Fibroblast of skin of back (primary cell): ENCODE data around the gene CRTC1.

Experiments
- DNase-seq: peaks from one replicate; pipeline ENCODE4 v3.0.0-alpha.2; 2013

CRTC1 gene

GRCh38 chr19:18771328-18772242 lies 88.1 kb downstream of the CRTC1 start:
- no peak for DNase-seq

DNA sequence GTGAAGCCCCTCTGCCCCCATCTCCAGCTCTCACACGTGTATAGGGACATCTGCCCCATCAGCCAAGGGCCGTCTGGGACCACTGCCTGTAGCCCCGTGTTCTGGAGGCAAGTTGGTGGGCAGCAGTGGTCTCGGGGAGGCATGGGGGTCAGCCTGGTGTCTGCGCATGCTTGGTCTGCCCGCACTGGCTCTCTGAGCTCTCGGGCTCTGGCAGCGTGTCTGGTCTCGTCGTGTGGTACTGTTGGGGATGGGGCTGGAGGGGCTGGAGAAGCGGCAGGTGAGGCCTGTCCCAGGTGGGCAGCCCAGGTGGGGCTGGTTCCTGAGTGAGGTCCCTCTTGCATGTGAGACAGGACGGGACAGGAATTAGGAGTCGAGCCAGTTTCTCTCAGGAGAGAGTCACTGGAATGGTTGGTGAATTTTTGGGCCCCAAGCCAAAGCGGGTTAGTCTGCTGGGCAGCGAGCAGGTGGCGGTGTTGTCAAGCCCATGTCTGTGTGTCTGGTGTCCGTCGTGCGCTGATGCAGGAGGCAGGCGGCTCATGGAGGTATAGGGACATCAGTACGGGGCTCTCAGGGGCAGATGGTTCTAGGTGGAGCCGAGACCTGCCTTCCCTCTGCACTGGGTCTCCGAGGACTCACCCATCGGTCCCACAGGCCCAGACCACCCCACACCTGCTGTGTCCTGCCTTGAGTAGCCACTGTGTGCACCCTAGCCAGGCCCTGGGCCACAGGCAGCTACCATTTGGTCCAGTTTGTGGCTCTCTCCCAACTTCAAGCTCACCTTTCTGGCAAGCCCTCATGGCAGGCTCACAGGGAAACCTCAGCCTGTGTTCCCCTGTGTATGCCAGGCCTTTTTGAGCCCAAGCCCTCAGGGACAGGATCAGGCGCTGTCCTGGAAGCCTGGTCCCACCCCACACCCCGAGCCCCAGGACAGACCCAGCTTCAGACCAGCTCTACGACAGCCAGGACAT lies 89.4 kb downstream of the CRTC1 start:
- DNase-seq = no peak

GRCh38 chr19:18773682-18774081 lies 90.2 kb downstream of the CRTC1 start:
- no peak for DNase-seq

DNA sequence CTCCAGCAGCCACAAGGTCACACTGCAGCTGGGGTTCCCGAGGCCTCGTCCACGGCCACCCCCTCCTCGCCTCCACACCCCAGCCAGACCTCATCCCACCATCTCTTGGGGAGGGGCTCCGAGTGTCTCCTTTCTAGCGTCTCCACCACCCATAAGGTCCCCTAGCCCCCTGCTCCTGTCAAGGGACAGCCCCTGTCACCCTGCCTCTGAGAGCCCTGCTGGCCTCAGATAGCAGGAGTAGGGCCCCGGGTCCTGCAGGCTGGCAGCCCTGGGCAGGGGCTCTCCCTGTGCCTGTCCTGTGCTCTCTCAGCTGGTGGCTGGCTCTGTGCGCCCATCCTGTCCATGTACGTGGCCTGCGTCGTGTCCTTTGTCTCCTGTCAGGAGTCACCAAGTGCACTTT lies 90.6 kb downstream of the CRTC1 start:
- DNase-seq = no peak

- DNase-seq = no peak
These were observed 91.4 kb downstream of the CRTC1 start for GRCh38 chr19:18774782-18775444.

- DNase-seq = peak; percentile 46
These were observed 92.3 kb downstream of the CRTC1 start for GRCh38 chr19:18775586-18776287.

GRCh38 chr19:18776288-18776594 lies 92.8 kb downstream of the CRTC1 start:
- peak; percentile 69 for DNase-seq

GRCh38 chr19:18776736-18777135 lies 93.3 kb downstream of the CRTC1 start:
- peak; percentile 61 for DNase-seq

- no peak for DNase-seq
These were observed 94.0 kb downstream of the CRTC1 start for GRCh38 chr19:18777301-18778075.

DNA sequence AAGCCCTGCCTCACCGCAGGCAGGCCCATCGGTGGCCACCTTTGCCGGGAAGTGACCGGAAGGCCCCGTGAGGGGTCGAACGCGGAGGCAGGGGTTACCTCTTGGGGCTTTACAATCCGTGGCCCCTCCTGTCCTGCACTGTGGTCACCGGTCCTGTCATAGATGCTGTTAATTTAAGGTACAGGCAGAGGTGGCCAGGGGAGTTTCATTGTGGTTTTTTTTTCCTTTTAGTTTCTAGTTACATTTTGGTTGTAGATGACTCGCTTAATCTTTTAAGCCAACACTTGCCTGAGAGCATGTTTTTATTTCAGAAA lies 94.6 kb downstream of the CRTC1 start:
- no peak for DNase-seq

DNA sequence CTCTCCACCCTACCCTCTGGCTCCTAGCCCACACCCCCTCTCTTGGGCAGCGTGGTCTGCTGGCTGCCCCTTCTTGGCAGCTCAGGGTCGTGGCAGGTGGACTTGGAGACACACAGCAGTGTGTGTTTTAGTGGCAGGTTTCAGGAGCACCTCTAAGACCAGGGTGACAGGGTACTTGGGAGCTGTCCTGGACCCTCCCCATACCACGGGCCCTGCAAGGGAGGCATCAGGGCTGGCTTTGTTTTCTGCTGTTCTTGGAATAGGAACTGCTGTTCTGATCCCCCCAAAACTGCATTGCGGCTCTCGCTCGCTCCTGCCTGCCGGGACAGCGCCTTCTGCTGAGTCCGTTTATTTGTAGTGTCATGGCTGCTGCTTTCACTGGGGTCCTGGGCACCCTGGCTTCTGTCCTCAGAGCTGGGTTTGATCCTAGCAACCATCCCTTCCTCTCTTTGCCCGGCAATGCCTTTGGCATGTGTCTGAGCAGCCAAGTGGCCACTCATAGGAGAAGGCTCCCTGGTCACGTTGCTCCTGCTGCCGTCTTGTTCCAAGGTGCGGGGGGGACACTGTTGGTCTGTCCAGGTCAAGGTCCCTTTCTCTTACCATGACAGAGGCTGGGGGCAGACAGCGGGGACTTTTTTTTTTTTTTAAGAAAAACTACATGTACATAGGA lies 95.5 kb downstream of the CRTC1 start:
- no peak for DNase-seq

DNA sequence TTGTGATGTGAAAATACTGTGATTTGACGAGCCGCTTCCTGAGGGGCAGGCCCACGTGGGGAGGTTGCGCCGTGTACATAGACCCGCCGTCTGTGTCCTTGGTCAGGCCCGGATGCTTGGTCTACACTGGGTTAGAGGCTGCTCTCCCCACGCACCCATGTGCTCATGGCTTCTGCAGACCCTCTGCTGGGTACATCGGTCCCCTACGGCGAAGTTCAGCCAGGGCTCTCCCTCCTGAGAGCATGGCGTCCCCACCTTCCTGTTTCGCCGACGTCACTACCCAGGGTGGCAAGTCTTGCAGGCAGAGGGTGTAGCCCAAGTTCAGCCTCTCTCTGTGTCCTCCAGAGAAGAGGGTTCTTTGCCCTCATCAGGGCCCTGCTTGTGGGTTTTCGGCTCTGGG lies 96.6 kb downstream of the CRTC1 start:
- DNase-seq = no peak

GRCh38 chr19:18780631-18781030 lies 97.2 kb downstream of the CRTC1 start:
- DNase-seq = no peak

DNA sequence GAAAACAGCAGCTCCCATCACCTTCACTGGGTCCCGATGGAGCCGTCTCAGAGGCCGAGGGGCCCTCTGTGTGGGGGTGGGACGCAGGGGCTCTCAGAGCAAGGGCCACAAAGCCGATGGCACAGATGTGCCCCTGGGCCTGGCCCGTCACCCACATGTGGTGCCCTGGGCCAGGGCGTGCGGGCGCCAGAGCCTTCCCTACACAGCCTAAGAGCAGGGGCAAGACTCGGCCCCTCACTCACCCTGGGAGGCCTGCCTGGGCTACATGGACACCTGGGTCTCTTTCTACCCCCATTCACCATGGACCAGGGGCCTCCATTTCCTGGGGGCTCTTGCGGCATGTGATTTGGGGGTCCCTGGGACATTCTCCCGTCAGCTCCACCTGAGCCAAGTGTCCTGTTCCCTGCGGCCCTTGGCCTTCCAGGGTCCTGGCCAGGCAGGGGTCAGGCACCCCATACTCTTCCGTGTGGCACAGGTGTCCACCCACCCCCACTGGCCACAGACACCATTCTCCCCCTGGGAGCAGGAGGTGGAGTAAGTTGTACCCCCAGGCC lies 97.6 kb downstream of the CRTC1 start:
- no peak for DNase-seq

- DNase-seq = no peak
These were observed 98.5 kb downstream of the CRTC1 start for GRCh38 chr19:18781885-18782527.

DNA sequence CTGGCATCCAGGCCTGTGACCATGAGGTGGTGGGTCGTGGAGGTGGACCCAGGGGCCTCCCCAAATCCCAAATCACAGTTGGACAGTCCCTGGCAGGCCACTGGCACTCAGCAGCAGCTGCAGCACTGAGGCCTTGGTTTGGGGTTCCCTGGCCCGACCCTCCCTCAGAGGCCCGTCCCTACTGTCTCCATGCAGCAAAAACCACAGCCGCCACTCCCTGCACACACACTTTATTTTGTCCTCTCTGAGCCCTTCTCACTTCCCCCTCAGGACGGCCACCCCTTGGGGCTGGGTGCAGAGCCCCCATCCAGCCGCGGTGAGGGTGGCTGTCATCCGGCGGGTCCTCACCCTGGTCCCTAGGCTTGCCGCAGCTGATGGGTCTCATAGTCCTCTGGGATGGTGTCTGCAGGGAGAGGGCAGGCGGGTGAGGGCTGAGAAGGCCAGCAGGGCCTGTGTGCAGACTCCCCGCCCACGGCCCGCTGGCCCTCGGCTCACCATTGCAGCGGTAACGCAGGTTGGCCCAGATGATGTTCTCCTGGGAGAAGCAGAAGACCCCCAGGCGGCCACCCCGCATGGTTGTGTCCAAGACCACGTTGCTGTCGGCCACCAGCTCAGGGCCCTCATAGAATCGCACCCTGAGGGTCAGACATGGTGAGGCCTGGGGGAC lies 99.2 kb downstream of the CRTC1 start:
- no peak for DNase-seq

- DNase-seq = no peak
These were observed 100.7 kb downstream of the CRTC1 start for GRCh38 chr19:18783958-18784785.

GRCh38 chr19:18784786-18785120 lies 101.3 kb downstream of the CRTC1 start:
- no peak for DNase-seq
